PC-9 (cell line): ENCODE results near the gene VWA8.

Experiments used
- EZH2 ChIP-seq: fragments of 200-600 bp; sonication (generic); IDR thresholded peaks from 2 replicates; pipeline ENCODE4 v1.8.0; 2017; ENCODE audit warnings: antibody characterized with exemption, low read depth
- TF ChIP-seq, protein P1 (sequence below): fragments of 200-600 bp; sonication (generic); conservative IDR thresholded peaks from 2 replicates; pipeline ENCODE4 v1.6.1; 2017; ENCODE audit warnings: mixed run types, antibody characterized with exemption, mild to moderate bottlenecking, moderate library complexity

DNA sequence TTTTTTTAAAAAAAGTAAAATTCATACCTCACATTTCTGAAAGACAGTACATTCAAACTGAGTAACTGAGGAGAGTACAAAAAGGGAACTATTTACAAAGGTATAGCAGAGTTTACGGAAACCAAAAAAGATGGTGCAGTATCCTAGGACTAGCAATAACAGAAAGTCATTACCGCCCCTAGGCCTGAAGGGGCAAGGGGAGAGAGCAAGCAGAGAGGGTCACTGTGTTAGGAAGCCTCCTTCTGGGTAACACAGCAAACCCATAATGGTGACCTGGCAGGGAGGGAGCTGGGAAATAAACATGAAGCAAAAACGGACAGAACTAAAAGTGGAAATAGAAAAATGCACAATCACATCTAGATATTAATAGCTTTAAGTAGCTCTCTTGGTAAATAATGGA is 8.2 kb downstream of the VWA8 start:
- TF ChIP-seq EZH2 = no peak
- TF ChIP-seq, protein P1, sequence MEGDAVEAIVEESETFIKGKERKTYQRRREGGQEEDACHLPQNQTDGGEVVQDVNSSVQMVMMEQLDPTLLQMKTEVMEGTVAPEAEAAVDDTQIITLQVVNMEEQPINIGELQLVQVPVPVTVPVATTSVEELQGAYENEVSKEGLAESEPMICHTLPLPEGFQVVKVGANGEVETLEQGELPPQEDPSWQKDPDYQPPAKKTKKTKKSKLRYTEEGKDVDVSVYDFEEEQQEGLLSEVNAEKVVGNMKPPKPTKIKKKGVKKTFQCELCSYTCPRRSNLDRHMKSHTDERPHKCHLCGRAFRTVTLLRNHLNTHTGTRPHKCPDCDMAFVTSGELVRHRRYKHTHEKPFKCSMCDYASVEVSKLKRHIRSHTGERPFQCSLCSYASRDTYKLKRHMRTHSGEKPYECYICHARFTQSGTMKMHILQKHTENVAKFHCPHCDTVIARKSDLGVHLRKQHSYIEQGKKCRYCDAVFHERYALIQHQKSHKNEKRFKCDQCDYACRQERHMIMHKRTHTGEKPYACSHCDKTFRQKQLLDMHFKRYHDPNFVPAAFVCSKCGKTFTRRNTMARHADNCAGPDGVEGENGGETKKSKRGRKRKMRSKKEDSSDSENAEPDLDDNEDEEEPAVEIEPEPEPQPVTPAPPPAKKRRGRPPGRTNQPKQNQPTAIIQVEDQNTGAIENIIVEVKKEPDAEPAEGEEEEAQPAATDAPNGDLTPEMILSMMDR = no peak
